Measurements from ENCODE around the gene CASQ2.
A peak's percentile ranks its signal among the peaks of the same experiment; 100 is the strongest.

Gene CASQ2

GRCh38 chr1:115768549-115768948 lies at the start of gene CASQ2:
CASQ2 (minus strand) TSS chr1:115768714; CDS start chr1:115768541, 173 bp downstream.
- no peak for DNase-seq (ENCODE audit: low read depth)

GRCh38 chr1:115815694-115816093 lies 47.2 kb upstream of the CASQ2 start:
- no peak for DNase-seq (ENCODE audit: low read depth)

GRCh38 chr1:115814685-115815398 lies 46.3 kb upstream of the CASQ2 start:
- DNase-seq (ENCODE audit: low read depth), result no peak

GRCh38 chr1:115813727-115814126 lies 45.2 kb upstream of the CASQ2 start:
- no peak for DNase-seq (ENCODE audit: low read depth)

GRCh38 chr1:115811140-115811828 lies 42.8 kb upstream of the CASQ2 start:
- DNase-seq (ENCODE audit: low read depth), result no peak

- no peak for DNase-seq (ENCODE audit: low read depth)
Observed at GRCh38 chr1:115810609-115811008, 42.1 kb upstream of the CASQ2 start.

- no peak for DNase-seq (ENCODE audit: low read depth)
Observed at GRCh38 chr1:115809847-115810246, 41.3 kb upstream of the CASQ2 start.

- DNase-seq (ENCODE audit: low read depth), result no peak
Observed at GRCh38 chr1:115809076-115809475, 40.6 kb upstream of the CASQ2 start.

- peak; percentile 57 for DNase-seq (ENCODE audit: low read depth)
Observed at GRCh38 chr1:115807723-115808122, 39.2 kb upstream of the CASQ2 start.

- no peak for DNase-seq (ENCODE audit: low read depth)
Observed at GRCh38 chr1:115805597-115805996, 37.1 kb upstream of the CASQ2 start.

- no peak for DNase-seq (ENCODE audit: low read depth)
Observed at GRCh38 chr1:115802416-115802815, 33.9 kb upstream of the CASQ2 start.

GRCh38 chr1:115797486-115797885 lies 29.0 kb upstream of the CASQ2 start:
- no peak for DNase-seq (ENCODE audit: low read depth)

- DNase-seq (ENCODE audit: low read depth), result no peak
Observed at GRCh38 chr1:115796897-115797296, 28.4 kb upstream of the CASQ2 start.

- no peak for DNase-seq (ENCODE audit: low read depth)
Observed at GRCh38 chr1:115796036-115796435, 27.5 kb upstream of the CASQ2 start.

GRCh38 chr1:115794976-115795639 lies 26.6 kb upstream of the CASQ2 start:
- DNase-seq (ENCODE audit: low read depth), result no peak

- no peak for DNase-seq (ENCODE audit: low read depth)
Observed at GRCh38 chr1:115793162-115793561, 24.6 kb upstream of the CASQ2 start.

- DNase-seq (ENCODE audit: low read depth), result no peak
Observed at GRCh38 chr1:115791816-115792215, 23.3 kb upstream of the CASQ2 start.

- no peak for DNase-seq (ENCODE audit: low read depth)
Observed at GRCh38 chr1:115790846-115791245, 22.3 kb upstream of the CASQ2 start.

- no peak for DNase-seq (ENCODE audit: low read depth)
Observed at GRCh38 chr1:115790356-115790755, 21.8 kb upstream of the CASQ2 start.

GRCh38 chr1:115783311-115783710 lies 14.8 kb upstream of the CASQ2 start:
- DNase-seq (ENCODE audit: low read depth), result no peak

- peak; percentile 87 for DNase-seq (ENCODE audit: low read depth)
Observed at GRCh38 chr1:115782571-115783281, 14.2 kb upstream of the CASQ2 start.

GRCh38 chr1:115781851-115782250 lies 13.3 kb upstream of the CASQ2 start:
- DNase-seq (ENCODE audit: low read depth), result no peak
